NAMALWA (cell line): Measurements from ENCODE around the gene BCL11A.

Source experiments
- DNase-seq: peaks from one replicate; pipeline ENCODE4 v3.0.0-alpha.2; 2015; ENCODE audit warnings: low spot score

BCL11A gene

GRCh38 chr2:60558536-60558935, 5.1 kb upstream of the BCL11A start:
- DNase-seq, result no peak

- DNase-seq, result no peak
Measured at GRCh38 chr2:60557486-60557864, 4.0 kb upstream of the BCL11A start.

GRCh38 chr2:60556576-60557485, 3.4 kb upstream of the BCL11A start:
- peak; percentile 67 for DNase-seq

GRCh38 chr2:60556175-60556574, 2.7 kb upstream of the BCL11A start:
- DNase-seq, result peak; percentile 53

GRCh38 chr2:60555783-60556139, 2.3 kb upstream of the BCL11A start:
- peak; percentile 82 for DNase-seq

GRCh38 chr2:60555066-60555782, 1.8 kb upstream of the BCL11A start:
- peak; percentile 92 for DNase-seq

- DNase-seq, result no peak
Measured at GRCh38 chr2:60554646-60555065, 1.2 kb upstream of the BCL11A start.

- DNase-seq, result peak; percentile 84
Measured at GRCh38 chr2:60554074-60554645, 706 bp upstream of the BCL11A start.

- DNase-seq, result no peak
Measured at GRCh38 chr2:60552851-60553494, 481 bp downstream of the BCL11A start.

GRCh38 chr2:60552078-60552850, 1.2 kb downstream of the BCL11A start:
- DNase-seq, result peak; percentile 61

GRCh38 chr2:60551240-60552077, 2.0 kb downstream of the BCL11A start:
- peak; percentile 78 for DNase-seq

- DNase-seq, result no peak
Measured at GRCh38 chr2:60550984-60551239, 2.5 kb downstream of the BCL11A start.

GRCh38 chr2:60550178-60550983, 3.1 kb downstream of the BCL11A start:
- DNase-seq, result peak; percentile 90

GRCh38 chr2:60549928-60550177, 3.6 kb downstream of the BCL11A start:
- DNase-seq, result no peak

- DNase-seq, result peak; percentile 68
Measured at GRCh38 chr2:60549238-60549927, 4.1 kb downstream of the BCL11A start.

- DNase-seq, result peak; percentile 34
Measured at GRCh38 chr2:60548845-60549237, 4.6 kb downstream of the BCL11A start.

GRCh38 chr2:60548311-60548710, 5.1 kb downstream of the BCL11A start:
- DNase-seq, result no peak

GRCh38 chr2:60547841-60548240, 5.6 kb downstream of the BCL11A start:
- no peak for DNase-seq

- DNase-seq, result no peak
Measured at GRCh38 chr2:60546756-60547420, 6.6 kb downstream of the BCL11A start.
